ENCODE data around the gene HDDC3. TPM values are rescaled to one million over a fixed set of nuclear protein-coding genes. Genes with fewer than 3 reads are reported as not detected.

The HDDC3 gene
- total and polyA plus RNA-seq, 2 donors (not counting 1 experiment from before 2014, with no cell fraction given): 10.2 to 16.3 TPM

DNA sequence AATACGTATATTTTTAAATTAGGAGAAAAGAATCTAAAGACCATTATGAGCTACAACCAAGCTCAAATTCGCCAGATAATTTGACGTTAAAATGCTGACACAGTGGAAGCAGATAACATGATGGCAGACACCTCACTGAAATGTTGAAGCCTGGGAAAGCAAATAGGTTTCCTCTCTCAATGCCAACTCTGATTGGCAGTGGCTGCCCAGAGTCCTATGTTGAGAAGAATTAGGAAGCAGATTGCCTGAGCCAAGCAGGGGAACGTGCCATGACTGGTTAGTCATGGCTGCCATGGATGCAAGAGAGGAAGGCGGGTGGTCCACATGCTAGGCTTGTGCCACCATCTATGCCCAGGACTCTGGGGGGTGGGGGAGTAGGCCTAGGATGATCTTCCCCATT lies 5.9 kb upstream of the HDDC3 start:
- Histone ChIP-seq H3K9ac (ENCODE audit: insufficient read depth, low read length) (no peak overlapping the region), H3K27me3 (ENCODE audit: control insufficient read depth, insufficient read depth, low read length) (no peaks in the 10 kb centered on the region), H3K9me3 (ENCODE audit: control insufficient read depth, insufficient read depth, low read depth, low read length) (no peaks in the 10 kb centered on the region), H3K4me2 (ENCODE audit: extremely low read depth, insufficient read depth, low read length) (no peak overlapping the region), H3K4me3 (replicated peaks in 1 of 4; ENCODE audit: control extremely low read depth in 1 of 4, insufficient read depth in 1 of 4, low read depth in 3 of 4, low read length in 4 of 4) (no peak overlapping the region), H3K27ac (ENCODE audit: insufficient read depth, low read length) (no peak overlapping the region), H3K4me1 (ENCODE audit: control insufficient read depth, extremely low read depth, insufficient read depth, low read length) (peaks cover 15% of the 10 kb centered on the region), H3K79me2 (ENCODE audit: control insufficient read depth, insufficient read depth, low read length) (peaks cover 17% of the 10 kb centered on the region), H4K20me1 (ENCODE audit: control insufficient read depth, extremely low read depth, insufficient read depth, low read length) (no peaks in the 10 kb centered on the region), H3K36me3 (ENCODE audit: control insufficient read depth, insufficient read depth, low read length) (peaks cover 22% of the 10 kb centered on the region), H2AFZ (ENCODE audit: low read length) (no peak overlapping the region)
- DNase-seq (ENCODE audit: low read depth in 2 of 2): no peak
- TF ChIP-seq, protein P1, sequence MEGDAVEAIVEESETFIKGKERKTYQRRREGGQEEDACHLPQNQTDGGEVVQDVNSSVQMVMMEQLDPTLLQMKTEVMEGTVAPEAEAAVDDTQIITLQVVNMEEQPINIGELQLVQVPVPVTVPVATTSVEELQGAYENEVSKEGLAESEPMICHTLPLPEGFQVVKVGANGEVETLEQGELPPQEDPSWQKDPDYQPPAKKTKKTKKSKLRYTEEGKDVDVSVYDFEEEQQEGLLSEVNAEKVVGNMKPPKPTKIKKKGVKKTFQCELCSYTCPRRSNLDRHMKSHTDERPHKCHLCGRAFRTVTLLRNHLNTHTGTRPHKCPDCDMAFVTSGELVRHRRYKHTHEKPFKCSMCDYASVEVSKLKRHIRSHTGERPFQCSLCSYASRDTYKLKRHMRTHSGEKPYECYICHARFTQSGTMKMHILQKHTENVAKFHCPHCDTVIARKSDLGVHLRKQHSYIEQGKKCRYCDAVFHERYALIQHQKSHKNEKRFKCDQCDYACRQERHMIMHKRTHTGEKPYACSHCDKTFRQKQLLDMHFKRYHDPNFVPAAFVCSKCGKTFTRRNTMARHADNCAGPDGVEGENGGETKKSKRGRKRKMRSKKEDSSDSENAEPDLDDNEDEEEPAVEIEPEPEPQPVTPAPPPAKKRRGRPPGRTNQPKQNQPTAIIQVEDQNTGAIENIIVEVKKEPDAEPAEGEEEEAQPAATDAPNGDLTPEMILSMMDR (conservative IDR thresholded peaks at IDR 0.05 in 1 of 2, IDR thresholded peaks at IDR 0.05 in 1 of 2; ENCODE audit: low read depth in 1 of 2, low read length in 2 of 2): no peak
- no peak for TF ChIP-seq EZH2 (IDR thresholded peaks at IDR 0.05; ENCODE audit: low read length, missing control alignments)

DNA sequence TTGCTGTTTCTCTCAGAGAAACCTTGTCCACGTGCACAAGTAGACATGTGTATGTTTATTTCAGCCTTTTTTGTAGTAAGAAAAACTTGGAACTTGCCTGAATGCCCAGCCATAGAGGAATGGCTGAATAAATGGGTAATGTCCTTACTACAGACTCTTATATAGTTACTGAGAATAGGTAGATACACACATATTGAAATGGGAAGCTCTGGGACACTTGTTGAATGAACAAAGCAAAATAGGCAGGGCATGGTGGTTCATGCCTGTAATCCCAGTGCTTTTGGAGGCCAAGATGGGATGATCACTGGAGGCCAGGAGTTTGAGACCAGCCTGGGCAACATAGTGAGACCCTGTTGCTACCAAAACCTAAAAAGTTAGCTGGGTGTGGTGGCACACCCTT lies 4.5 kb upstream of the HDDC3 start:
- no peaks in the 10 kb centered on the region for H3K9me3 ChIP-seq (ENCODE audit: control insufficient read depth, insufficient read depth, low read depth, low read length)
- no peak overlapping the region for H3K9ac ChIP-seq (ENCODE audit: insufficient read depth, low read length)
- no peak overlapping the region for H3K4me3 ChIP-seq (replicated peaks in 1 of 4; ENCODE audit: control extremely low read depth in 1 of 4, insufficient read depth in 1 of 4, low read depth in 3 of 4, low read length in 4 of 4)
- peaks cover 18% of the 10 kb centered on the region for H3K4me1 ChIP-seq (ENCODE audit: control insufficient read depth, extremely low read depth, insufficient read depth, low read length)
- H2AFZ ChIP-seq (ENCODE audit: low read length): no peak overlapping the region
- no peaks in the 10 kb centered on the region for H4K20me1 ChIP-seq (ENCODE audit: control insufficient read depth, extremely low read depth, insufficient read depth, low read length)
- peak overlapping the region; percentile 93 for H3K4me2 ChIP-seq (ENCODE audit: extremely low read depth, insufficient read depth, low read length)
- no peak for TF ChIP-seq EZH2 (IDR thresholded peaks at IDR 0.05; ENCODE audit: low read length, missing control alignments)
- TF ChIP-seq, protein P1 (conservative IDR thresholded peaks at IDR 0.05 in 1 of 2, IDR thresholded peaks at IDR 0.05 in 1 of 2; ENCODE audit: low read depth in 1 of 2, low read length in 2 of 2): no peak
- DNase-seq (ENCODE audit: low read depth in 2 of 2): no peak
- H3K27me3 ChIP-seq (ENCODE audit: control insufficient read depth, insufficient read depth, low read length): no peaks in the 10 kb centered on the region
- peaks cover 17% of the 10 kb centered on the region for H3K79me2 ChIP-seq (ENCODE audit: control insufficient read depth, insufficient read depth, low read length)
- H3K36me3 ChIP-seq (ENCODE audit: control insufficient read depth, insufficient read depth, low read length): peaks cover 14% of the 10 kb centered on the region
- H3K27ac ChIP-seq (ENCODE audit: insufficient read depth, low read length): no peak overlapping the region

DNA sequence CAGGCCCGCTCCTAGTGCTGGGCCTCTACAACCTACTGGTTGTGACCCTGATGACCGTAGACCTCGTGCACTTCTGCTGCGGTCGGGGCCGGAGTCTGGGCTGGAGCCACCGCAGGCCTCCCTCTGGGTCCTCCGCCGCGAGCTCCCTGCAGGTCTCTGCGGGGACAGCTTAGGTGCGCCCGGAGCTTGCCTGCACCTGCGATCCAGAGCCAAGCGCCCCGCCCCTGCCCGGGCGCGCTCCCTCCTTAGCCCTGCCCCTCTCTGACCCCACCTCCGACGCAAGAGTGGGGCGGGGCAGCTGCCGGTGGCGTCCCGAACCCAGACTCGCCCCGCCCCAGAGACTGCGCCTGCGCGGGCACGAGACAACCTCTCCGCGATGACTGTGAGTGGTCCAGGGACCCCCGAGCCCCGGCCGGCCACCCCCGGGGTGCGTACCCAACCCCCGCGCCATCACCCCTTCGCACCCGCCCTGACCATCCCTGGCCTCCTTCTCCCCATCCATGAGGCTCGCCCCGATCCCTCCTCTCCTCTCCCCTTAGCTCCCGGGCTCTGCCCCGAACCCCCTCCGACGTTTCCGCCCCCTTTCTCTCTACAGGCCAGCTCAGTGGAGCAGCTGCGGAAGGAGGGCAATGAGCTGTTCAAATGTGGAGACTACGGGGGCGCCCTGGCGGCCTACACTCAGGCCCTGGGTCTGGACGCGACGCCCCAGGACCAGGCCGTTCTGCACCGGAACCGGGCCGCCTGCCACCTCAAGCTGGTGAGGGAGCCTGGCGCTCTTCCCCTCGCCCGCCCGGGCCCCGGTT lies 2.8 kb upstream of the HDDC3 start, which contains the start of gene UNC45A:
Gene UNC45A, plus strand, starts transcription at position 337 of the 803 bp plus-strand sequence. Its CDS starts 40 bp downstream, at position 377.
- peak; percentile 79 to 81 for DNase-seq (ENCODE audit: low read depth in 2 of 2)

More for the DNA sequence above, 2.8 kb upstream of the HDDC3 start, which contains the start of gene UNC45A:
- peak within 1 kb of the TSS; percentile 76 to 89 (median 78) for H3K4me3 ChIP-seq (replicated peaks in 1 of 4; ENCODE audit: control extremely low read depth in 1 of 4, insufficient read depth in 1 of 4, low read depth in 3 of 4, low read length in 4 of 4)
- peak within 1 kb of the TSS; percentile 75 for H3K27ac ChIP-seq (ENCODE audit: insufficient read depth, low read length)
- H3K4me2 ChIP-seq (ENCODE audit: extremely low read depth, insufficient read depth, low read length): peak within 1 kb of the TSS; percentile 93
- no peaks in the 10 kb centered on the region for H3K9me3 ChIP-seq (ENCODE audit: control insufficient read depth, insufficient read depth, low read depth, low read length)
- H4K20me1 ChIP-seq (ENCODE audit: control insufficient read depth, extremely low read depth, insufficient read depth, low read length): no peaks in the 10 kb centered on the region
- peak within 1 kb of the TSS; percentile 80 for H3K9ac ChIP-seq (ENCODE audit: insufficient read depth, low read length)
- no peaks in the 10 kb centered on the region for H3K27me3 ChIP-seq (ENCODE audit: control insufficient read depth, insufficient read depth, low read length)
- H3K36me3 ChIP-seq (ENCODE audit: control insufficient read depth, insufficient read depth, low read length): peaks cover 5% of the 10 kb centered on the region
- H3K4me1 ChIP-seq (ENCODE audit: control insufficient read depth, extremely low read depth, insufficient read depth, low read length): peaks cover 21% of the 10 kb centered on the region
- TF ChIP-seq, protein P1 (conservative IDR thresholded peaks at IDR 0.05 in 1 of 2, IDR thresholded peaks at IDR 0.05 in 1 of 2; ENCODE audit: low read depth in 1 of 2, low read length in 2 of 2): peak; percentile 3 to 5
- no peak for TF ChIP-seq EZH2 (IDR thresholded peaks at IDR 0.05; ENCODE audit: low read length, missing control alignments)
- H3K79me2 ChIP-seq (ENCODE audit: control insufficient read depth, insufficient read depth, low read length): peaks cover 17% of the 10 kb centered on the region
- peak within 1 kb of the TSS; percentile 77 for H2AFZ ChIP-seq (ENCODE audit: low read length)
